ENCODE measurements around the gene SERPINB7. TPM values are rescaled to one million over a fixed set of nuclear protein-coding genes. Genes with fewer than 3 reads are reported as not detected.

The SERPINB7 gene
- total and polyA plus RNA-seq, 10 donors = not detected

GRCh38 chr18:63762518-63762917, 12.7 kb upstream of the SERPINB7 start:
- Histone ChIP-seq H3K4me3 (no peak overlapping the region), H3K27ac (no peak overlapping the region), H3K36me3 (no peaks in the 10 kb centered on the region), H3K4me1 (no peaks in the 10 kb centered on the region), H3K9me3 (peaks cover 2 to 30% (median 22%) of the 10 kb centered on the region in 8 donors), H3K27me3 (replicated peaks in 1 of 7) (no peaks in the 10 kb centered on the region)
- WGBS, 5 donors = 70 to 84% (median 83%) methylated on average over 1 of the region's 1 CpG
- intact Hi-C loops (cut with DNase I; ENCODE audit: low total_unique reads) = no loop called here
- no peak for DNase-seq
- TF ChIP-seq CTCF (IDR thresholded peaks at IDR 0.05 in 8 of 11, conservative IDR thresholded peaks at IDR 0.05 in 3 of 11) (no peak), POLR2AphosphoS5 (IDR thresholded peaks at IDR 0.05) (no peak), POLR2A (IDR thresholded peaks at IDR 0.05) (no peak)

- 70 to 89% (median 84%) methylated on average over 3 of the region's 3 CpGs for WGBS, 5 donors
Measured at GRCh38 chr18:63763831-63764600, 11.2 kb upstream of the SERPINB7 start.

GRCh38 chr18:63765837-63766236, 9.4 kb upstream of the SERPINB7 start:
- DNase-seq = no peak
- WGBS, 5 donors = 77 to 90% (median 80%) methylated on average over 2 of the region's 2 CpGs
- Histone ChIP-seq H3K9me3 (peaks cover 0 to 9% (median 3%) of the 10 kb centered on the region in 8 donors), H3K4me3 (no peak overlapping the region), H3K36me3 (no peaks in the 10 kb centered on the region), H3K4me1 (no peaks in the 10 kb centered on the region), H3K27ac (no peak overlapping the region), H3K27me3 (replicated peaks in 1 of 7) (no peaks in the 10 kb centered on the region)
- TF ChIP-seq POLR2A (IDR thresholded peaks at IDR 0.05) = no peak
- no peak for TF ChIP-seq POLR2AphosphoS5 (IDR thresholded peaks at IDR 0.05)
- no peak for TF ChIP-seq CTCF (IDR thresholded peaks at IDR 0.05 in 8 of 11, conservative IDR thresholded peaks at IDR 0.05 in 3 of 11)
- intact Hi-C loops (cut with DNase I; ENCODE audit: low total_unique reads) = no loop called here

More at GRCh38 chr18:63763831-63764600, 11.2 kb upstream of the SERPINB7 start:
- TF ChIP-seq POLR2A (IDR thresholded peaks at IDR 0.05) = no peak
- no peak for TF ChIP-seq CTCF (IDR thresholded peaks at IDR 0.05 in 8 of 11, conservative IDR thresholded peaks at IDR 0.05 in 3 of 11)
- Histone ChIP-seq H3K4me1 (no peaks in the 10 kb centered on the region), H3K36me3 (no peaks in the 10 kb centered on the region), H3K4me3 (no peak overlapping the region), H3K27ac (no peak overlapping the region), H3K9me3 (peaks cover 2 to 27% (median 21%) of the 10 kb centered on the region in 8 donors), H3K27me3 (replicated peaks in 1 of 7) (no peaks in the 10 kb centered on the region)
- no peak for DNase-seq
- intact Hi-C loops (cut with DNase I; ENCODE audit: low total_unique reads) = no loop called here

GRCh38 chr18:63773551-63773950, 1.7 kb upstream of the SERPINB7 start:
- H3K4me1 ChIP-seq = no peaks in the 10 kb centered on the region
- intact Hi-C loops (cut with DNase I; ENCODE audit: low total_unique reads) = no loop called here
- 68 to 83% (median 78%) methylated on average over 3 of the region's 3 CpGs for WGBS, 5 donors

More at GRCh38 chr18:63773551-63773950, 1.7 kb upstream of the SERPINB7 start:
- Histone ChIP-seq H3K9me3 (no peaks in the 10 kb centered on the region), H3K27me3 (replicated peaks in 1 of 7) (no peaks in the 10 kb centered on the region), H3K36me3 (no peaks in the 10 kb centered on the region), H3K27ac (no peak overlapping the region), H3K4me3 (no peak overlapping the region)
- DNase-seq = no peak
- TF ChIP-seq CTCF (IDR thresholded peaks at IDR 0.05 in 8 of 11, conservative IDR thresholded peaks at IDR 0.05 in 3 of 11) = no peak
- no peak for TF ChIP-seq POLR2AphosphoS5 (IDR thresholded peaks at IDR 0.05)
- TF ChIP-seq POLR2A (IDR thresholded peaks at IDR 0.05) = no peak

All from spleen (tissue), 11 donors.